ENCODE results near the gene SERPINB12.

The SERPINB12 gene

GRCh38 chr18:63551769-63552168, 9.6 kb downstream of the SERPINB12 start:
- DNase-seq (ENCODE audit: low read depth): no peak

- no peak for DNase-seq (ENCODE audit: low read depth)
These were observed 10.4 kb downstream of the SERPINB12 start for GRCh38 chr18:63552581-63552980.

GRCh38 chr18:63553081-63553480, 10.9 kb downstream of the SERPINB12 start:
- no peak for DNase-seq (ENCODE audit: low read depth)

GRCh38 chr18:63559567-63560491, 17.7 kb downstream of the SERPINB12 start:
- DNase-seq (ENCODE audit: low read depth): no peak

GRCh38 chr18:63562284-63562683, 20.1 kb downstream of the SERPINB12 start:
- no peak for DNase-seq (ENCODE audit: low read depth)

- no peak for DNase-seq (ENCODE audit: low read depth)
These were observed 21.9 kb downstream of the SERPINB12 start for GRCh38 chr18:63564021-63564420.

- no peak for DNase-seq (ENCODE audit: low read depth)
These were observed 22.4 kb downstream of the SERPINB12 start for GRCh38 chr18:63564561-63564960.

- DNase-seq (ENCODE audit: low read depth): no peak
These were observed 25.1 kb downstream of the SERPINB12 start for GRCh38 chr18:63567276-63567675.

GRCh38 chr18:63567825-63568224, 25.7 kb downstream of the SERPINB12 start:
- DNase-seq (ENCODE audit: low read depth): no peak

GRCh38 chr18:63570721-63571120, 28.6 kb downstream of the SERPINB12 start:
- DNase-seq (ENCODE audit: low read depth): no peak

- DNase-seq (ENCODE audit: low read depth): no peak
These were observed 33.5 kb downstream of the SERPINB12 start for GRCh38 chr18:63575681-63576080.

GRCh38 chr18:63578357-63578958, 36.3 kb downstream of the SERPINB12 start:
- no peak for DNase-seq (ENCODE audit: low read depth)

- no peak for DNase-seq (ENCODE audit: low read depth)
These were observed 37.4 kb downstream of the SERPINB12 start for GRCh38 chr18:63579616-63580015.

GRCh38 chr18:63585988-63586387, 43.8 kb downstream of the SERPINB12 start:
- no peak for DNase-seq (ENCODE audit: low read depth)

- DNase-seq (ENCODE audit: low read depth): no peak
These were observed 44.3 kb downstream of the SERPINB12 start for GRCh38 chr18:63586431-63586830.

- no peak for DNase-seq (ENCODE audit: low read depth)
These were observed 44.8 kb downstream of the SERPINB12 start, which contains the start of gene SERPINB13 for GRCh38 chr18:63586966-63587365. SERPINB13 (plus strand) TSS chr18:63587343; CDS start chr18:63588668, 1,325 bp downstream.

GRCh38 chr18:63588909-63589308, 46.7 kb downstream of the SERPINB12 start:
- DNase-seq (ENCODE audit: low read depth): no peak

- no peak for DNase-seq (ENCODE audit: low read depth)
These were observed 48.2 kb downstream of the SERPINB12 start for GRCh38 chr18:63590373-63590772.

- DNase-seq (ENCODE audit: low read depth): no peak
These were observed 49.0 kb downstream of the SERPINB12 start for GRCh38 chr18:63590966-63591695.

- no peak for DNase-seq (ENCODE audit: low read depth)
These were observed 49.6 kb downstream of the SERPINB12 start for GRCh38 chr18:63591725-63592124.

GRCh38 chr18:63592471-63592870, 50.3 kb downstream of the SERPINB12 start:
- DNase-seq (ENCODE audit: low read depth): no peak

- no peak for DNase-seq (ENCODE audit: low read depth)
These were observed 54.8 kb downstream of the SERPINB12 start for GRCh38 chr18:63596964-63597363.

- no peak for DNase-seq (ENCODE audit: low read depth)
These were observed 61.2 kb downstream of the SERPINB12 start for GRCh38 chr18:63603355-63603754.
